Thyroid gland (tissue), 4 donors: ENCODE data around the gene PTPRJ. TPM values are rescaled to one million over a fixed set of nuclear protein-coding genes. Genes with fewer than 3 reads are reported as not detected.

ENCODE experiments used
- DNase-seq, 2 donors: peaks; one replicate each; pipeline ENCODE4 v3.0.0-alpha.2; 2019
- H3K27ac ChIP-seq, 3 donors: fragments of 200-600 bp; sonication (generic); 1 replicate in 2 of 3; 2 replicates in 1 of 3; pipeline ENCODE4 v1.5.1; 2016 to 2019; ENCODE audit warnings: mild to moderate bottlenecking in 1 of 3, moderate library complexity in 1 of 3
- H3K27me3 ChIP-seq: fragments of 200-600 bp; sonication (generic); one replicate; pipeline ENCODE4 v1.5.1; 2019
- H3K36me3 ChIP-seq, 2 donors: fragments of 200-600 bp; sonication (generic); one replicate each; pipeline ENCODE4 v1.5.1; 2016 to 2019
- H3K4me1 ChIP-seq, 2 donors: fragments of 200-600 bp; sonication (generic); one replicate each; pipeline ENCODE4 v1.5.1; 2017 to 2019
- H3K4me3 ChIP-seq, 3 donors: fragments of 200-600 bp; sonication (generic); replicated peaks in 1 of 3; 1 replicate in 2 of 3; 2 replicates in 1 of 3; pipeline ENCODE4 v1.5.1; 2016; ENCODE audit warnings: mild to moderate bottlenecking in 1 of 3
- H3K9me3 ChIP-seq: fragments of 200-600 bp; sonication (generic); one replicate; pipeline ENCODE4 v1.5.1; 2017
- POLR2A ChIP-seq, 2 donors: fragments of 450-650 bp; IDR thresholded peaks; one replicate each; pipeline ENCODE4 v1.6.1; 2017; ENCODE audit warnings: antibody characterized with exemption in 2 of 2, mild to moderate bottlenecking in 2 of 2, moderate library complexity in 1 of 2
- WGBS, 2 donors: methylation state at CpG; one replicate each; pipeline ENCODE4 v1.1.5; 2017; 5-methylcytosine and 5-hydroxymethylcytosine counted together
- intact Hi-C: fragments of 100-400 bp; cut with DNase I; formaldehyde crosslinking; loops from one replicate; pipeline ENCODE4 v1.15.1; 2023
- total RNA-seq, 4 donors: library from RNA; depleted of rRNA; stranded (reverse); fragments of >200 nt; gene quantifications; one replicate each; pipeline ENCODE4 v1.2.3, GENCODE V29; 2016
- TF ChIP-seq, protein P1 (sequence below), 6 experiments: fragments of 200-600 bp in 3 of 6; fragments of 450-650 bp in 3 of 6; sonication (generic) in 3 of 6; IDR thresholded peaks; one replicate each; pipeline ENCODE4 v1.5.1; 2016 to 2019; ENCODE audit warnings: antibody characterized with exemption in 6 of 6, mild to moderate bottlenecking in 2 of 6, inconsistent platforms in 1 of 6, moderate library complexity in 1 of 6

Gene PTPRJ
- total RNA-seq, 4 donors from 2014 or later = 45.4 to 81.9 (median 58.6) TPM

- intact Hi-C loops = no loop called here
- TF ChIP-seq, protein P1, sequence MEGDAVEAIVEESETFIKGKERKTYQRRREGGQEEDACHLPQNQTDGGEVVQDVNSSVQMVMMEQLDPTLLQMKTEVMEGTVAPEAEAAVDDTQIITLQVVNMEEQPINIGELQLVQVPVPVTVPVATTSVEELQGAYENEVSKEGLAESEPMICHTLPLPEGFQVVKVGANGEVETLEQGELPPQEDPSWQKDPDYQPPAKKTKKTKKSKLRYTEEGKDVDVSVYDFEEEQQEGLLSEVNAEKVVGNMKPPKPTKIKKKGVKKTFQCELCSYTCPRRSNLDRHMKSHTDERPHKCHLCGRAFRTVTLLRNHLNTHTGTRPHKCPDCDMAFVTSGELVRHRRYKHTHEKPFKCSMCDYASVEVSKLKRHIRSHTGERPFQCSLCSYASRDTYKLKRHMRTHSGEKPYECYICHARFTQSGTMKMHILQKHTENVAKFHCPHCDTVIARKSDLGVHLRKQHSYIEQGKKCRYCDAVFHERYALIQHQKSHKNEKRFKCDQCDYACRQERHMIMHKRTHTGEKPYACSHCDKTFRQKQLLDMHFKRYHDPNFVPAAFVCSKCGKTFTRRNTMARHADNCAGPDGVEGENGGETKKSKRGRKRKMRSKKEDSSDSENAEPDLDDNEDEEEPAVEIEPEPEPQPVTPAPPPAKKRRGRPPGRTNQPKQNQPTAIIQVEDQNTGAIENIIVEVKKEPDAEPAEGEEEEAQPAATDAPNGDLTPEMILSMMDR (IDR thresholded peaks at IDR 0.05) = no peak
- TF ChIP-seq POLR2A (IDR thresholded peaks at IDR 0.05) = no peak
- Histone ChIP-seq H3K4me1 (peaks cover 67 to 87% of the 10 kb centered on the region in 2 donors), H3K36me3 (no peaks in the 10 kb centered on the region), H3K9me3 (no peaks in the 10 kb centered on the region), H3K27me3 (no peaks in the 10 kb centered on the region), H3K4me3 (no peak overlapping the region), H3K27ac (peak overlapping the region; percentile 32 to 93 (median 82))
- peak in 1 of 2 donors; percentile 37 for DNase-seq
- WGBS, 2 donors = 59 to 63% methylated on average over 4 of the region's 4 CpGs
These were observed 25.5 kb downstream of the PTPRJ start for GRCh38 chr11:48005831-48006270.

- Histone ChIP-seq H3K27me3 (no peaks in the 10 kb centered on the region), H3K9me3 (no peaks in the 10 kb centered on the region), H3K4me1 (peaks cover 71 to 87% of the 10 kb centered on the region in 2 donors), H3K4me3 (no peak overlapping the region), H3K27ac (peak overlapping the region; percentile 32 to 93 (median 82)), H3K36me3 (no peaks in the 10 kb centered on the region)
- peak in 1 of 2 donors; percentile 45 for DNase-seq
- no peak for TF ChIP-seq POLR2A (IDR thresholded peaks at IDR 0.05)
- TF ChIP-seq, protein P1 (IDR thresholded peaks at IDR 0.05) = no peak
- intact Hi-C loops = no loop called here
- 60 to 73% methylated on average over 5 of the region's 5 CpGs for WGBS, 2 donors
These were observed 26.1 kb downstream of the PTPRJ start for GRCh38 chr11:48006301-48006992.

DNA sequence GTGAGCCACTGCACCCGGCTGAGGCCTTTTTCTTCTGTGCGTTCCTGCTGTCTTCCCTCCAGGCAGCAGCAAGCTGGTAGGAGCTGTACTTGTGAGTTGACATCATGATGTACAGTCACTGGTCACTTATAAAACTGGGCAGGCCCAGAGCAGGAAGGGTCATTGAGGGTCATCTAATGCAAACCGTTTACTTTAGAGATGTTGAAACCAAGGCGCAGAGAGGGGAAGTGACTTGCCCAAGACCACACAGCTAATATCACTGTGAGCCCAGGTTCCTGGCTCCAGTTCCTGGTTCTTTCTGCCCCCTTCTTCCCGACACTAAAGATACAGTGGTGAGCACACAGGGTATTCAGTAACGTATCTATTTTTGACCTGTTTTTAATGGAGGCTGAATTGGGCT is 27.3 kb downstream of the PTPRJ start:
- H3K4me3 ChIP-seq = no peak overlapping the region
- H3K9me3 ChIP-seq = no peaks in the 10 kb centered on the region
- H3K27me3 ChIP-seq = no peaks in the 10 kb centered on the region
- intact Hi-C loops = no loop called here
- H3K4me1 ChIP-seq = peaks cover 68 to 87% of the 10 kb centered on the region in 2 donors
- WGBS, 2 donors = 83 to 88% methylated on average over 5 to 6 of the region's 6 CpGs
- no peak for DNase-seq
- H3K36me3 ChIP-seq = no peaks in the 10 kb centered on the region
- TF ChIP-seq POLR2A (IDR thresholded peaks at IDR 0.05) = no peak
- TF ChIP-seq, protein P1 (IDR thresholded peaks at IDR 0.05) = no peak
- peak overlapping the region; percentile 32 to 93 (median 67) for H3K27ac ChIP-seq

- Histone ChIP-seq H3K27ac (peak overlapping the region in 2 of 3 donors; percentile 26 to 47), H3K4me3 (no peak overlapping the region), H3K9me3 (no peaks in the 10 kb centered on the region), H3K4me1 (peaks cover 68 to 87% of the 10 kb centered on the region in 2 donors), H3K36me3 (no peaks in the 10 kb centered on the region), H3K27me3 (no peaks in the 10 kb centered on the region)
- 84 to 88% methylated on average over 4 of the region's 4 CpGs for WGBS, 2 donors
- TF ChIP-seq POLR2A (IDR thresholded peaks at IDR 0.05) = no peak
- TF ChIP-seq, protein P1 (IDR thresholded peaks at IDR 0.05) = no peak
- no peak for DNase-seq
- intact Hi-C loops = no loop called here
These were observed 28.6 kb downstream of the PTPRJ start for GRCh38 chr11:48008951-48009270.

DNA sequence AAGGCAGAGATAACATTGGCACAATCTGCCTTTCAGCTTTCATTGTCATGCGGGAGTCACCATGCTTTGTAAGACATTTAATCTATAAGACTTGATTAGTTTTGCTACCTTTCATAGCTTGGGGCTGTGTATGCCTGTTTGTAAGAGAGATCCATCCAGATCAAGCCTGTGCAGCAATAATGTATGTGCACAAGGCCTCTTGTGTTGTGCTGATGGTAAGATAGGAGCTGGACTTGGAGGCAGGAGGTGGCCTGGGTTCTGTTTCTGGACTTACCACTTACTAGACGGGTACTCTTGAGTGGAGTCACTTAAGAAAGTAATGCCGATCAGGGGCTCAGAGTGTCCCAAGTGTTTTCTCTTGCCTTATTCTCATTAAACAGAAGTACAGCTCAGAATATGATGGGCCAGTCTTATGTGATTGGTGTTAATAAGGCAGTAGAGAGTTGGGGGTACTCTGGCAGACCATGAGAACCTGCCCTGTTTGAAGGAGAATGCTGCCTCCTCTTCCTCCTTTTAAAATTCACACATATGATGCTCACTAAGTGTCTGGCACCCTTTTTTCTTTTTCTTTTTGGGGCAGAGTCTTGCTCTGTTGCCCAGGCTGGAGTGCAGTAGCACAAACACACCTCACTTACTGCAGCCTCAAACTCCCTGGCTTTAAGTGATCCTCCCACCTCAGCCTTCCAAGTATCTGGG is 30.9 kb downstream of the PTPRJ start:
- Histone ChIP-seq H3K9me3 (no peaks in the 10 kb centered on the region), H3K27me3 (no peaks in the 10 kb centered on the region), H3K4me3 (no peak overlapping the region), H3K4me1 (peaks cover 50 to 75% of the 10 kb centered on the region in 2 donors), H3K27ac (peak overlapping the region; percentile 27 to 84 (median 82)), H3K36me3 (no peaks in the 10 kb centered on the region)
- no peak for TF ChIP-seq POLR2A (IDR thresholded peaks at IDR 0.05)
- TF ChIP-seq, protein P1 (IDR thresholded peaks at IDR 0.05) = no peak
- 55 to 56% methylated on average over 3 of the region's 3 CpGs for WGBS, 2 donors
- intact Hi-C loops = no loop called here
- no peak for DNase-seq
